SK-N-SH (cell line): ENCODE results near the gene OLFML2A. TPM values are rescaled to one million over a fixed set of nuclear protein-coding genes. Genes with fewer than 3 reads are reported as not detected.

Source experiments
- CTCF ChIA-PET: fragments of 300-600, 350-600 bp; formaldehyde crosslinking; extraction: SDS; loops from one replicate; lab custom pipeline; 2021; lab: Yijun Ruan, JAX
- POLR2A ChIA-PET: fragments of 350-600 bp; sonication (Branson Sonifier 250); formaldehyde crosslinking; extraction: SDS; loops from one replicate; lab custom pipeline; 2020; ENCODE audit warnings: antibody characterized with exemption, inconsistent platforms; lab: Yijun Ruan, JAX
- DNase-seq: peaks from one replicate; pipeline ENCODE4 v3.0.0; 2012
- H2AFZ ChIP-seq: fragments of 200-600 bp; sonication (generic); 2 replicates; pipeline ENCODE4 v1.8.1; 2016; ENCODE audit warnings: antibody characterized with exemption, mild to moderate bottlenecking, low read depth
- H3F3A ChIP-seq: fragments of 200-600 bp; sonication (generic); replicated peaks from 2 replicates; pipeline ENCODE3; 2016; ENCODE audit warnings: antibody characterized with exemption, mild to moderate bottlenecking; ENCODE audit not compliant: insufficient read depth
- H3K27ac ChIP-seq, 2 experiments: fragments of 200-500 bp in 1 of 2; fragments of 200-600 bp in 1 of 2; sonication (Bioruptor generic) in 1 of 2; sonication (generic), shearing (Covaris generic) in 1 of 2; 2 replicates each; pipeline versions ENCODE4 v1.5.1 to v1.6.1; 2014 to 2016; ENCODE audit warnings: low read depth in 2 of 2, inconsistent platforms in 1 of 2, low read length in 1 of 2, mild to moderate bottlenecking in 1 of 2, mixed read lengths in 1 of 2
- H3K27me3 ChIP-seq: fragments of 200-600 bp; sonication (generic), shearing (Covaris generic); 2 replicates; pipeline ENCODE4 v1.6.1; 2016; ENCODE audit warnings: mixed run types; ENCODE audit not compliant: insufficient read depth
- H3K36me3 ChIP-seq, 2 experiments: fragments of 200-500 bp in 1 of 2; fragments of 200-600 bp in 1 of 2; sonication (Bioruptor generic) in 1 of 2; sonication (generic) in 1 of 2; replicated peaks in 1 of 2; 2 replicates each; pipeline versions ENCODE3 to v1.5.1; 2014 to 2016; ENCODE audit warnings: low read length in 1 of 2, mild to moderate bottlenecking in 1 of 2; ENCODE audit not compliant: insufficient read depth in 2 of 2, control insufficient read depth in 1 of 2
- H3K4me1 ChIP-seq, 2 experiments: fragments of 200-500 bp in 1 of 2; fragments of 200-600 bp in 1 of 2; sonication (Bioruptor generic) in 1 of 2; sonication (generic), shearing (Covaris generic) in 1 of 2; 2 replicates each; pipeline versions ENCODE4 v1.5.1 to v1.6.1; 2014 to 2016; ENCODE audit warnings: low read depth in 1 of 2, low read length in 1 of 2, mixed run types in 1 of 2; ENCODE audit not compliant: insufficient read depth in 2 of 2, control insufficient read depth in 1 of 2
- H3K4me2 ChIP-seq: fragments of 200-600 bp; sonication (generic), shearing (Covaris generic); 2 replicates; pipeline ENCODE4 v1.6.1; 2017; ENCODE audit warnings: mixed run types
- H3K4me3 ChIP-seq, 2 experiments: fragments of 200-500 bp in 1 of 2; fragments of 200-600 bp in 1 of 2; sonication (Bioruptor generic) in 1 of 2; sonication (generic), shearing (Covaris generic) in 1 of 2; 2 replicates each; pipeline versions ENCODE4 v1.5.1 to v1.8.1; 2014 to 2016; ENCODE audit warnings: low read depth in 2 of 2, inconsistent platforms in 1 of 2, low read length in 1 of 2, mild to moderate bottlenecking in 1 of 2, mixed read lengths in 1 of 2, moderate library complexity in 1 of 2
- H3K79me2 ChIP-seq: fragments of 200-600 bp; sonication (generic); 2 replicates; pipeline ENCODE4 v1.8.1; 2017; ENCODE audit warnings: mild to moderate bottlenecking; ENCODE audit not compliant: insufficient read depth
- H3K9ac ChIP-seq: fragments of 200-600 bp; sonication (generic); 2 replicates; pipeline ENCODE4 v1.6.1; 2017; ENCODE audit warnings: mixed run types
- H3K9me2 ChIP-seq: fragments of 200-600 bp; sonication (generic); 2 replicates; pipeline ENCODE4 v1.6.1; 2017; ENCODE audit warnings: mixed run types
- H3K9me3 ChIP-seq: fragments of 200-600 bp; sonication (generic); 2 replicates; pipeline ENCODE4 v1.6.1; 2017; ENCODE audit warnings: mixed run types, mild to moderate bottlenecking, moderate library complexity
- H4K20me1 ChIP-seq: fragments of 200-600 bp; sonication (generic); 2 replicates; pipeline ENCODE4 v1.6.1; 2017; ENCODE audit warnings: mild to moderate bottlenecking, mixed run types; ENCODE audit not compliant: insufficient read depth
- CTCF ChIP-seq: fragments of 200-600 bp; sonication (generic); IDR thresholded peaks from 2 replicates; pipeline ENCODE4 v1.6.1; 2017; ENCODE audit warnings: antibody characterized with exemption, mild to moderate bottlenecking, moderate library complexity
- ELF1 ChIP-seq: IDR thresholded peaks from 2 replicates; pipeline ENCODE4 v1.4.0; 2012
- EP300 ChIP-seq, 2 experiments: IDR thresholded peaks; 2 replicates each; pipeline versions ENCODE4 v1.4.0 to v1.6.1; 2012; ENCODE audit warnings: borderline replicate concordance in 1 of 2, low read depth in 1 of 2, low read length in 1 of 2
- EZH2phosphoT487 ChIP-seq: fragments of 200-600 bp; sonication (generic); IDR thresholded peaks from 2 replicates; pipeline ENCODE4 v1.6.1; 2017; ENCODE audit warnings: low read depth, mixed run types, mild to moderate bottlenecking, antibody characterized with exemption, moderate library complexity, borderline replicate concordance
- FOSL2 ChIP-seq: IDR thresholded peaks from 2 replicates; pipeline ENCODE4 v1.4.0; 2012; ENCODE audit warnings: low read depth, mild to moderate bottlenecking, moderate library complexity, borderline replicate concordance
- FOXJ3 ChIP-seq: sonication (generic); formaldehyde crosslinking; IDR thresholded peaks from 2 replicates; pipeline ENCODE4 v1.5.1; 2020; ENCODE audit warnings: mild to moderate bottlenecking, missing genetic modification reagents
- GABPA ChIP-seq: IDR thresholded peaks from 2 replicates; pipeline ENCODE4 v1.4.0; 2012; ENCODE audit warnings: low read depth, mild to moderate bottlenecking
- GATA2 ChIP-seq: sonication (generic); formaldehyde crosslinking; IDR thresholded peaks from 2 replicates; pipeline ENCODE4 v1.5.0; 2020; ENCODE audit warnings: mild to moderate bottlenecking, missing genetic modification reagents
- JUND ChIP-seq: IDR thresholded peaks from 2 replicates; pipeline ENCODE4 v1.4.0; 2012
- MAX ChIP-seq: IDR thresholded peaks from 2 replicates; pipeline ENCODE4 v1.4.0; 2012; ENCODE audit warnings: low read depth
- MXI1 ChIP-seq: IDR thresholded peaks from 2 replicates; pipeline ENCODE4 v1.6.1; 2012; ENCODE audit warnings: mild to moderate bottlenecking, low read depth, low read length, improper control_type of control experiment
- NRF1 ChIP-seq: IDR thresholded peaks from 2 replicates; pipeline ENCODE4 v1.6.1; 2012; ENCODE audit warnings: low read depth, mild to moderate bottlenecking, low read length
- POLR2AphosphoS5 ChIP-seq: IDR thresholded peaks from 2 replicates; pipeline ENCODE4 v1.6.1; 2012; ENCODE audit warnings: low read depth, low read length
- RAD21 ChIP-seq: IDR thresholded peaks from 2 replicates; pipeline ENCODE4 v1.6.1; 2012; ENCODE audit warnings: mild to moderate bottlenecking, low read length
- RCOR1 ChIP-seq: fragments of 150-350 bp; IDR thresholded peaks from 2 replicates; pipeline ENCODE4 v1.6.1; 2017; ENCODE audit warnings: antibody characterized with exemption, low read length
- RFX5 ChIP-seq: IDR thresholded peaks from 2 replicates; pipeline ENCODE4 v1.6.1; 2012; ENCODE audit warnings: mild to moderate bottlenecking, improper control_type of control experiment, low read length
- RXRA ChIP-seq: IDR thresholded peaks from 2 replicates; pipeline ENCODE4 v1.4.0; 2012; ENCODE audit warnings: low read depth, mild to moderate bottlenecking, borderline replicate concordance
- SIN3A ChIP-seq: IDR thresholded peaks from 2 replicates; pipeline ENCODE4 v1.6.1; 2012; ENCODE audit warnings: low read depth, mild to moderate bottlenecking, low read length, moderate library complexity, borderline replicate concordance
- SMC3 ChIP-seq: IDR thresholded peaks from 2 replicates; pipeline ENCODE4 v1.6.1; 2012; ENCODE audit warnings: low read depth, low read length, improper control_type of control experiment
- TCF12 ChIP-seq: IDR thresholded peaks from 2 replicates; pipeline ENCODE4 v1.4.0; 2012
- TEAD4 ChIP-seq: IDR thresholded peaks from 2 replicates; pipeline ENCODE4 v1.4.0; 2012; ENCODE audit warnings: mild to moderate bottlenecking, borderline replicate concordance; ENCODE audit not compliant: insufficient read depth
- USF1 ChIP-seq: IDR thresholded peaks from 2 replicates; pipeline ENCODE4 v1.4.0; 2012; ENCODE audit warnings: low read depth, borderline replicate concordance
- USF2 ChIP-seq: fragments of 150-350 bp; IDR thresholded peaks from 2 replicates; pipeline ENCODE4 v1.6.1; 2017; ENCODE audit warnings: antibody characterized with exemption, low read length, low read depth, borderline replicate concordance
- YY1 ChIP-seq: IDR thresholded peaks from 2 replicates; pipeline ENCODE4 v1.4.0; 2012; ENCODE audit warnings: low read depth, mild to moderate bottlenecking
- ZBTB33 ChIP-seq: IDR thresholded peaks from 2 replicates; pipeline ENCODE4 v1.4.0; 2012; ENCODE audit warnings: low read depth, borderline replicate concordance
- WGBS: methylation state at CpG from one replicate; pipeline ENCODE4 v1.1.6; 2017; ENCODE audit warnings: low lambda C conversion rate; 5-methylcytosine and 5-hydroxymethylcytosine counted together
- polyA plus RNA-seq, 3 experiments: library from polyadenylated mRNA; depleted of rRNA; stranded (reverse); fragments of >200 nt; gene quantifications; 2 replicates each; pipeline ENCODE4 v1.2.3, GENCODE V29; 2012

Gene OLFML2A
- polyA plus RNA-seq, 1 of the 3 experiments (the other 2 are of a cell fraction), result 7.7 TPM

GRCh38 chr9:124778575-124779367, 1.8 kb downstream of the OLFML2A start (continued):
- no peak for TF ChIP-seq TCF12

- peak overlapping the region; percentile 42 for H3K4me2 ChIP-seq
- no peak overlapping the region for H3K9ac ChIP-seq
- DNase-seq, result no peak
- ChIA-PET POLR2A (interaction anchor here (0.6 to 1.2 kb wide), 3 partner anchors 56 to 76 kb away, joined by 3 read pairs; no protein-coding TSS in a partner anchor), CTCF (interaction anchor here (1.2 to 16.2 kb wide), 2 partner anchors 20 to 69 kb away, joined by 4 to 1436 read pairs; partner anchors contain the start of genes ARPC5L, RPL35 and WDR38)
- H3K9me2 ChIP-seq, result no peaks in the 10 kb centered on the region
- peak overlapping the region; percentile 24; the same call in 1 of the 2 replicates for H2AFZ ChIP-seq
- peaks cover 9% of the 10 kb centered on the region for H3F3A ChIP-seq
- no peaks in the 10 kb centered on the region for H4K20me1 ChIP-seq
- H3K27me3 ChIP-seq, result no peaks in the 10 kb centered on the region
- peaks cover 3 to 14% of the 10 kb centered on the region in 2 experiments; a peak in 3 of 4 replicates for H3K4me1 ChIP-seq
- H3K27ac ChIP-seq, result peak overlapping the region in 1 of 2 experiments; percentile 22; a peak in 1 of 4 replicates
- H3K36me3 ChIP-seq, result no peaks in the 10 kb centered on the region
- 36% methylated on average over 6 of the region's 6 CpGs for WGBS
- no peak overlapping the region for H3K4me3 ChIP-seq
- H3K9me3 ChIP-seq, result no peaks in the 10 kb centered on the region
- no peaks in the 10 kb centered on the region for H3K79me2 ChIP-seq
- no peak for TF ChIP-seq YY1
- TF ChIP-seq SIN3A, result no peak
- TF ChIP-seq POLR2AphosphoS5, result no peak
- peak; percentile 52; the same call in 1 of the 2 replicates for TF ChIP-seq MAX
- no peak for TF ChIP-seq RXRA
- no peak for TF ChIP-seq MXI1
- TF ChIP-seq TCF12, result peak; percentile 75
- TF ChIP-seq GATA2 (CRISPR knock-in tag), result no peak
- no peak for TF ChIP-seq NRF1
- no peak for TF ChIP-seq CTCF
- TF ChIP-seq RAD21, result no peak
- no peak for TF ChIP-seq RFX5
- peak; percentile 88; the same call in 1 of the 2 replicates for TF ChIP-seq FOSL2
- peak in 1 of 2 experiments; percentile 47; a peak in 1 of 4 replicates for TF ChIP-seq EP300 (IDR thresholded peaks at IDR 0.05; ENCODE audit: borderline replicate concordance in 1 of 2, low read depth in 1 of 2, low read length in 1 of 2)
- TF ChIP-seq ZBTB33, result no peak
- TF ChIP-seq FOXJ3 (CRISPR knock-in tag), result no peak
- no peak for TF ChIP-seq USF2
- TF ChIP-seq SMC3, result no peak
- TF ChIP-seq RCOR1, result no peak
- TF ChIP-seq TEAD4, result 0 out of 2 replicates have a peak, but pooled peaks have one; percentile 15
- no peak for TF ChIP-seq EZH2phosphoT487
- peak; percentile 80; the same call in 1 of the 2 replicates for TF ChIP-seq JUND
- no peak for TF ChIP-seq ELF1
- TF ChIP-seq GABPA, result no peak
- no peak for TF ChIP-seq USF1
These were observed 2.6 kb downstream of the OLFML2A start for GRCh38 chr9:124779368-124780059.
